Thoracic aorta (tissue), 2 donors: ENCODE data around the gene TK1. TPM values are rescaled to one million over a fixed set of nuclear protein-coding genes. Genes with fewer than 3 reads are reported as not detected.

Experiments used
- ATAC-seq: fragments of 150-250 bp; one replicate; pipeline ENCODE4 v1.8.0; 2017; ENCODE audit warnings: low read depth; ENCODE audit not compliant: insufficient number of reproducible peaks, low FRiP score
- DNase-seq: peaks from one replicate; pipeline ENCODE4 v3.0.0-alpha.2; 2020; ENCODE audit warnings: low spot score
- H3K27ac ChIP-seq, 2 donors: fragments of 200-600 bp; sonication (generic); 1 replicate in 1 of 2; 2 replicates in 1 of 2; pipeline ENCODE4 v1.5.1; 2016; ENCODE audit warnings: mild to moderate bottlenecking in 2 of 2, moderate library complexity in 2 of 2
- H3K27me3 ChIP-seq: fragments of 200-600 bp; sonication (generic); replicated peaks from 2 replicates; pipeline ENCODE4 v1.6.0; 2016; ENCODE audit warnings: mild to moderate bottlenecking; ENCODE audit not compliant: insufficient read depth
- H3K36me3 ChIP-seq: fragments of 200-600 bp; sonication (generic); one replicate; pipeline ENCODE4 v1.5.1; 2016
- H3K4me1 ChIP-seq, 2 donors: fragments of 200-600 bp; sonication (generic); 1 replicate in 1 of 2; 2 replicates in 1 of 2; pipeline versions ENCODE4 v1.5.1 to v1.6.0; 2016; ENCODE audit warnings: low read depth in 2 of 2, mild to moderate bottlenecking in 1 of 2; ENCODE audit not compliant: control insufficient read depth in 1 of 2
- H3K4me3 ChIP-seq: fragments of 200-600 bp; sonication (generic); 2 replicates; pipeline ENCODE4 v1.5.1; 2016; ENCODE audit warnings: mild to moderate bottlenecking
- H3K9me3 ChIP-seq: fragments of 200-600 bp; sonication (generic); 2 replicates; pipeline ENCODE4 v1.5.1; 2016
- total RNA-seq, 2 donors: library from RNA; depleted of rRNA; stranded (reverse); fragments of >200 nt; gene quantifications; one replicate each; pipeline versions ENCODE4 v1.1.0 to v1.2.3, GENCODE V29; 2016
- TF ChIP-seq, protein P1 (sequence below): fragments of 200-600 bp; sonication (generic); IDR thresholded peaks from one replicate; pipeline ENCODE4 v1.5.1; 2019; ENCODE audit warnings: antibody characterized with exemption

The TK1 gene
- total RNA-seq, 2 donors from 2014 or later = 3.3 to 3.5 TPM

DNA sequence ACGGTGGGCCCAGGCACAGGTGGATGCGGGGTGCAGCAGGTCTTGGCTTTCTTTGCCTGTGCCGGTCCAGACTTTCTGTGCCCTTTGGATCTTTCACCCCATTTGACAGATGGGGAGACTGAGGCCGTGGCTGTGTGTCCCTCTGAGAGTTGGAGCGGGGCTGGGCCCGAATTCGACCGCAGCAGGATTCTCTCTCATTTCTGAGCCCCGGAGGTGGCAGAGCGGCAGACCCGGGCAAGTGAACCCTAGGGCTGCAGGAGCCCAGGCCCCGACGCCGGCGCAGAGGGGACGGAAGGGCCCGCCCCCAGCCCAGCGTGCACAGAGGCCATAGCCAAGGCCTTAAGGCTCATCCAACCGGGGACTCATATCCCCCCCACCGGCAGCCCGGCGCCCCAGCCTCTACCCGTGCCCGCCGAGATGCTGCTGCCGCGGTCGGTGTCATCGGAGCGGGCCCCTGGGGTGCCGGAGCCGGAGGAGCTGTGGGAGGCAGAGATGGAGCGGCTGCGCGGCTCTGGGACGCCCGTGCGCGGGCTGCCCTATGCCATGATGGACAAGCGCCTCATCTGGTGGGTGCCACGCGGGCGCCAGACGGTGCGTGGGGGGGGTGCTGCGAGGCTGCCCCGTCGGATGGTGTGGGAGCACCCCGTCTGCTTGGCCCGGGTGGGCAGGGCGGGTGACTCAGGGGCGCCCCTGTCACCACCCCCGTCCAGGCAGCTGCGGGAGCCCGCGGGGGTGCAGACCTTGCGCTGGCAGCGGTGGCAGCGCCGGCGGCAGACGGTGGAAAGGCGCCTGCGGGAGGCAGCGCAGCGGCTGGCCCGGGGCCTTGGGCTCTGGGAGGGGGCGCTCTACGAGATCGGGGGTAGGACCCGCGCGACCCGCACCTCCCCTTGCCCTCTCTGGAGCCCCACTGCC is 55.4 kb downstream of the TK1 start:
- Histone ChIP-seq H3K4me3 (peak overlapping the region; percentile 61), H3K27me3 (no peaks in the 10 kb centered on the region), H3K4me1 (peaks cover 11 to 32% of the 10 kb centered on the region in 2 donors), H3K27ac (peak overlapping the region in 1 of 2 donors; percentile 8), H3K9me3 (no peaks in the 10 kb centered on the region), H3K36me3 (no peaks in the 10 kb centered on the region)
- DNase-seq = no peak
- TF ChIP-seq, protein P1, sequence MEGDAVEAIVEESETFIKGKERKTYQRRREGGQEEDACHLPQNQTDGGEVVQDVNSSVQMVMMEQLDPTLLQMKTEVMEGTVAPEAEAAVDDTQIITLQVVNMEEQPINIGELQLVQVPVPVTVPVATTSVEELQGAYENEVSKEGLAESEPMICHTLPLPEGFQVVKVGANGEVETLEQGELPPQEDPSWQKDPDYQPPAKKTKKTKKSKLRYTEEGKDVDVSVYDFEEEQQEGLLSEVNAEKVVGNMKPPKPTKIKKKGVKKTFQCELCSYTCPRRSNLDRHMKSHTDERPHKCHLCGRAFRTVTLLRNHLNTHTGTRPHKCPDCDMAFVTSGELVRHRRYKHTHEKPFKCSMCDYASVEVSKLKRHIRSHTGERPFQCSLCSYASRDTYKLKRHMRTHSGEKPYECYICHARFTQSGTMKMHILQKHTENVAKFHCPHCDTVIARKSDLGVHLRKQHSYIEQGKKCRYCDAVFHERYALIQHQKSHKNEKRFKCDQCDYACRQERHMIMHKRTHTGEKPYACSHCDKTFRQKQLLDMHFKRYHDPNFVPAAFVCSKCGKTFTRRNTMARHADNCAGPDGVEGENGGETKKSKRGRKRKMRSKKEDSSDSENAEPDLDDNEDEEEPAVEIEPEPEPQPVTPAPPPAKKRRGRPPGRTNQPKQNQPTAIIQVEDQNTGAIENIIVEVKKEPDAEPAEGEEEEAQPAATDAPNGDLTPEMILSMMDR = no peak
- no peak for ATAC-seq

DNA sequence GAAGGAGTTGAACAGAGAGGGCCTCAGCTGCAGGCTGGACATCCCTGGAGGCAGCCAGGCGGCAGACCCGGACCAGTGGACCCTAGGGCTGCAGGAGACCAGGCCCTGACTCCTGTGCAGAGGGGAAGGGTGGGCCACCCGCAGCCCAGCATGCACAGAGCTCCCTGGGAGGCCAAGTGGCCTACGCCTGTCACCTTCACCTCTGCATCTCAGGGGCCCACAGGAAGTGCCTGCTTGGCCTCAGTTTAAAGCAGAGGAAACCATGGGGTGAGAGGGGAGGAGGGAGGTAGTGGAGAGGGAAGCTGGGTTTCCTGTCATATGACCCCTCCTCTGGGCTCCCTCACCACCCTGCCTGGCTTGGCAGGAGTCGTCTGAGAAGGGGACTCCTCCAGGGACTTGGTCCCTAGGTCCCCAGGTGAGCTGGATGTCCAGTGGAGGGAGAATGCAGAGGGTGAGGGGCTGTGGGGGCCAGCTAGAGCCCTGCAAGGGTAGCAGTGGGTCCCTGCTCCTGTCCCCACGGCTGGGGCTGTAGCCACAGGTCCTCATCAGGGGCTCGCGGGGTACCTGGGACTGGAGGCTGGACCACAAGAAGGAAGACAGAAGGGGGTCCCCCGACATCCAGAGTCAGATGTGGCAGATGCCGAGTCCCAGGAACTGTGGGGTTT is 56.3 kb downstream of the TK1 start, which contains the start of gene TMC8:
TSS of gene TMC8 (plus strand) at position 335 of the 665 bp plus-strand sequence. CDS start 818 bp downstream, outside the sequence.
- Histone ChIP-seq H3K4me3 (peak within 1 kb of the TSS; percentile 61), H3K4me1 (peaks cover 16 to 41% of the 10 kb centered on the region in 2 donors), H3K9me3 (no peaks in the 10 kb centered on the region), H3K27ac (peak within 1 kb of the TSS in 1 of 2 donors; percentile 8), H3K36me3 (no peaks in the 10 kb centered on the region), H3K27me3 (no peaks in the 10 kb centered on the region)
- DNase-seq = no peak
- TF ChIP-seq, protein P1 = no peak
- no peak for ATAC-seq

DNA sequence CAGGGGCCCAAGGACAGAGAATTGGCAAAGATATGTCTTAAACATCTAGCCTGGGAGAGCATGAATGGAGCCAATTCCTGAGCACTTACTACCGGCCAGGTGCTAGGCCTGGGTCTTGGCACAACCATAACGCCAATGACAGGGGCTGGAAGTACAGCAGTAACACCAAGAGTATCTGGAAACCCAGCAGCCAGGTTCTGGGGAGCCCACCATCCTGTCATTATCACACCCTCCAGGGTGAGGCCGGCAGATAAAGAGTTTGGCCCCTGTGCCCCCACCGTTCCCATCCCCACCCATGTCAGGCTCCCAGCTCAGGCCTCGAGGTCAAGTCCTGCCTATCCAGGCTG is 56.8 kb downstream of the TK1 start:
- peaks cover 19 to 46% of the 10 kb centered on the region in 2 donors for H3K4me1 ChIP-seq
- H3K9me3 ChIP-seq = no peaks in the 10 kb centered on the region
- no peak overlapping the region for H3K27ac ChIP-seq
- ATAC-seq = no peak
- no peaks in the 10 kb centered on the region for H3K36me3 ChIP-seq
- no peaks in the 10 kb centered on the region for H3K27me3 ChIP-seq
- no peak for DNase-seq
- H3K4me3 ChIP-seq = peak overlapping the region; percentile 61
- TF ChIP-seq, protein P1 = no peak

DNA sequence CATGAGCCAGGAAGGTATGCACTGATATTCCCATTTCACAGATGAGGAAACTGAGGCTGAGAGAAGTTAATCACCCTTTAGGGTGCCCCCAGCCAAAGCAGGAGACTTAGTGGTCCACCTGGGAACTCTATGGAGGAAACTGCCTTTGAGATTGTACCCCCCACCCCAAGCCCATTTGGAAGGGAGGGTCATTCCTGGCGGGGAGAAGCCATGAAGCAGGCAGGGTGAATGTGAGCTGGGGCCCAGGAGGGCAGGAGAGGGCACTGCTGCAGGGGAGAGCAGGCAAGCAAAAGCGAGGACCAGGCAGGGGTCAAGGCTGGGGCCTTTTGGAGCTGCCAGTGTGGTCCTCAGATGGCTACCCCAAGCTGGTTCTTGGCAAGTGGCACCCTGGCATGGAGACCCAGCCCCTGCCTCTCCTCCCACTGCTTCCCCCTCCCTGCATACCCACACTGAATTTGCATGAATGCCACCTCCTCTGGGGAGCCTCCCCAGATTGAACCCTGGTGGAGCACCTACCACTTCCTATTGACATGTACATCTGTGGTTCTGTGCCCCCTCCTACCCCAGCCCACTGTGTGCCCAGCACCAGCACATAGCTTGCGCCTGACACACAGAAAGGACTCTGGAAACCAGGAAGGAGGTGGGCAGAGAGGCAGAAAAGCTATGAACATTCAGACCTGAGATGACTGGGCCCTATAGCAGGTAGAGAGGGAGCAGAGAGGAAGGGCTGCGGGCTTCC is 57.3 kb downstream of the TK1 start:
- no peaks in the 10 kb centered on the region for H3K9me3 ChIP-seq
- H3K27ac ChIP-seq = no peak overlapping the region
- ATAC-seq (no peak), DNase-seq (no peak)
- peaks cover 19 to 50% of the 10 kb centered on the region in 2 donors for H3K4me1 ChIP-seq
- H3K27me3 ChIP-seq = no peaks in the 10 kb centered on the region
- no peaks in the 10 kb centered on the region for H3K36me3 ChIP-seq
- TF ChIP-seq, protein P1 = no peak
- peak overlapping the region; percentile 79 for H3K4me3 ChIP-seq
